GM13977 (cell line): ENCODE data around the gene LAS1L.
"Not testable (repeated sequence)": the region's sequence is repeated elsewhere in the genome, so short reads cannot be mapped to it uniquely, and the experiment has no call there.

Experiments used
- DNase-seq: peaks from one replicate; pipeline ENCODE4 v3.0.0; 2012; ENCODE audit warnings: low spot score
- in situ Hi-C: fragments of 300-500 bp; cut with MboI; formaldehyde crosslinking; loops from one replicate; pipeline ENCODE4 v1.12.0; 2022; ENCODE audit warnings: low sequenced_read_pairs, low pct_unique_long_range_greater_than_20kb, mixed read lengths, inconsistent platforms; ENCODE audit not compliant: unreplicated experiment
- TF ChIP-seq, protein P1 (sequence below): IDR thresholded peaks from 2 replicates; pipeline ENCODE4 v1.5.1; 2012; ENCODE audit warnings: mild to moderate bottlenecking, control low read depth; ENCODE audit not compliant: insufficient read depth; ENCODE audit errors: extremely low read depth, missing control alignments

Gene LAS1L

DNA sequence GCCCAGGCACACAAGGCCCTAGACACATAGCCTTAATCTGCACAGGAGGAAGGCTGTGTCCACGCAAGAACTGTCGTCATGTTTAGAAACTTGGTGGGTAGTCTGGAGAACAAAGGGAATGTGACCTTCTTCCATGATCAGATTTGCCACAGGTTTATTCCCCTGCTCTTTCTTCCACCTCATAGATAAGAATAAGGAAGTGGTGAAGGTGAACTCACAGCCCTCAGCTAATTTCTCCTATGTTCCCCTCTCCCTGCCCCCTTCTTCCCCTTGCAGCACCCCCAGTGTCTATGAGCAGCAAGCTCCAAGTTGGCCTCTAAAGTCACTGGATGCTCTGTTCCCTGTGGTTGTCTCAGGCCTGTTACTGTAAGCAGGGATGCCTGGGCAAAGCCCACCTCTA is 39.8 kb upstream of the LAS1L start:
- no peak for DNase-seq
- TF ChIP-seq, protein P1, sequence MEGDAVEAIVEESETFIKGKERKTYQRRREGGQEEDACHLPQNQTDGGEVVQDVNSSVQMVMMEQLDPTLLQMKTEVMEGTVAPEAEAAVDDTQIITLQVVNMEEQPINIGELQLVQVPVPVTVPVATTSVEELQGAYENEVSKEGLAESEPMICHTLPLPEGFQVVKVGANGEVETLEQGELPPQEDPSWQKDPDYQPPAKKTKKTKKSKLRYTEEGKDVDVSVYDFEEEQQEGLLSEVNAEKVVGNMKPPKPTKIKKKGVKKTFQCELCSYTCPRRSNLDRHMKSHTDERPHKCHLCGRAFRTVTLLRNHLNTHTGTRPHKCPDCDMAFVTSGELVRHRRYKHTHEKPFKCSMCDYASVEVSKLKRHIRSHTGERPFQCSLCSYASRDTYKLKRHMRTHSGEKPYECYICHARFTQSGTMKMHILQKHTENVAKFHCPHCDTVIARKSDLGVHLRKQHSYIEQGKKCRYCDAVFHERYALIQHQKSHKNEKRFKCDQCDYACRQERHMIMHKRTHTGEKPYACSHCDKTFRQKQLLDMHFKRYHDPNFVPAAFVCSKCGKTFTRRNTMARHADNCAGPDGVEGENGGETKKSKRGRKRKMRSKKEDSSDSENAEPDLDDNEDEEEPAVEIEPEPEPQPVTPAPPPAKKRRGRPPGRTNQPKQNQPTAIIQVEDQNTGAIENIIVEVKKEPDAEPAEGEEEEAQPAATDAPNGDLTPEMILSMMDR: no peak
- in situ Hi-C loops: no loop called here

DNA sequence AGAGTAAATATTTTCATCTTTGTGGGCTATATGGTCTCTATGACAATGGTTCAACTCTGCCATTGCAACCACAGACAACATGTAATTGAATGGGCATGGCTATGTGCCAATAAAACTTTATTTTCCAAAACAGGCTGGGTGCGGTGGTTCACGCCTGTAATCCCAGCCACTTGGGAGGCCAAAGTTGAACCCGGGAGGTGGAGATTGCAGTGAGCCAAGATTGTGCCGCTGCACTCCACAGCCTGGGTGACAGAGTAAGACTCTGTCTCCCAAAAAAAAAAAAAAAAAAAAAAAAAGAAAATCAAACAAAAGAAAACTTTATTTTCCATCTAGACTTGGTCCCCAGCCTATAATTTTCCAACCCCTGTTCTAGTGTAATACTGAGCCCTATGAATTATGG is 38.4 kb upstream of the LAS1L start:
- in situ Hi-C loops: no loop called here
- no peak for DNase-seq
- TF ChIP-seq, protein P1: no peak

DNA sequence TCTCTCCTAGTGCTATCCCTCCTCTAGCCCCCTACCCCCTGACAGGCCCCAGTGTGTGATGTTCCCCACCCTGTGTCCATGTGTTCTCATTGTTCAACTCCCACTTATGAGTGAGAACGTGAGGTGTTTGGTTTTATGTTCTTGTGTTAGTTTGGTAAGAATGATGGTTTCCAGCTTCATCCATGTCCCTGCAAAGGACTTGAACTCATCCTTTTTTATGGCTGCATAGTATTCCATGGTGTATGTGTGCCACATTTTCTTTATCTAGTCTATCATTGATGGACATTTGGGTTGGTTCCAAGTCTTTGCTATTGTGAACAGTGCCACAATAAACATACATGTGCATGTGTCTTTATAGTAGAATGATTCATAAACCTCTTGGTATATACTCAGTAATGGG is 28.3 kb upstream of the LAS1L start:
- in situ Hi-C loops, DNase-seq: not testable (repeated sequence)

DNA sequence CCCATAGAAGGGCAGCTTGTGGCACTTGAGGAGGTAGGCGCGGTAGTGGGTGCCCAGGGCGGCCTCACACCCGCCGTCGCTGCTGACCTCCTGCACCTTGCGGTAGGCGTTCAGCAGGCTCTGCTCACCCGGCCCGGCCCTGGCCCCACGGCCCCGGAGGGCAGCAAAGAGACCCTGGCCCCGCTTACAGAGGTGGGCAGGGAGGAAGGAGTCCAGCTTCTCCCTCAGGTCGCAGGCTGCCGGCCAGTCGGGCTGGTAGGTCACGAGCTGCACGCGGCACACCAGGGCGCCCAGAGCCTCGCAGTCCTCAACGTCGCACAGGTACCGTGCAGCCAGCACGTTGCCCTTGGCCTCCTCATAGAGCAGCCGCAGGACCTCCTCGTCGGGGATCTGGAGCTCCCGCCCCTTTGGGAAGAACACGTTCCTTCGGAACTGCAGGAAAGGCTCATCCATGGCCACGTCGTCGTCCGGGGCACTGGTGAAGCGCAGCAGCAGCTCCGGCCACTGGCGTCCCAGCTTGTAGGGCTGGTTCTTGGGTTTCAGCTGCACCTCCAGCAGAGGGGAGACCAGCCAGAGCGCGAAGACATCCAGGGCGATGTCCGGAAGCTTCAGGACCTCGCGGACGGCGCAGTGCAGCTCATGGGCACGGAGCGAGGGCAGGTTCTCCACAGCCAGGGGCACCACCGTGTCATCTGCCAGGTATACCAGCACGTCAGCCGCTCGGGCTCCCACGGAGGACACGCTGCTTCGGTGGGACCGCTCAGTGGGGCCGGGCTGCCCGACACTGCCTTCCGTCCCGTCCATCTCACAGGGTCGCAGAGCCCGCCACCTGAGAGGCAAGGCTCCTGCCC is 17.1 kb upstream of the LAS1L start:
- TF ChIP-seq, protein P1: no peak
- in situ Hi-C loops: no loop called here
- DNase-seq: no peak

DNA sequence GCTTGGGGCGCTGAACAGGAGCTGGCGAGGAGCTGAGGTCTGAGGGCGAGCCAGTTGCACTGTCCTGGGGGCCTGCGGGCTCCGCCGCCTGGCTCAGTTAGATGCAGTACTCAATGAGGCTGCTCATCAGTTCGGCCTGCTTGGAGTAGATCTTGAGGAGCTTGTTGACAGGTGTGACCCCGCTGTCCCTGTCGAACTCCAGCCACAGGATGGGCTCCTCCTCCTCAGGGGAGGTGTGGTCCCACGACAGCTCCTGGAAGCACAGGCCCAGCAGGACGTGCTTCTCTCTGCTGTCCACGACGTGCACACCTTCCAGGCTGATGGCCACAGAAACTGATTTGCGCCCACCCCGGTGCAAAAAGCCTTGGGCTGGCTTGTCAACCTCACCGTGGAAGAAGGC is 16.5 kb upstream of the LAS1L start:
- in situ Hi-C loops: no loop called here
- no peak for DNase-seq

DNA sequence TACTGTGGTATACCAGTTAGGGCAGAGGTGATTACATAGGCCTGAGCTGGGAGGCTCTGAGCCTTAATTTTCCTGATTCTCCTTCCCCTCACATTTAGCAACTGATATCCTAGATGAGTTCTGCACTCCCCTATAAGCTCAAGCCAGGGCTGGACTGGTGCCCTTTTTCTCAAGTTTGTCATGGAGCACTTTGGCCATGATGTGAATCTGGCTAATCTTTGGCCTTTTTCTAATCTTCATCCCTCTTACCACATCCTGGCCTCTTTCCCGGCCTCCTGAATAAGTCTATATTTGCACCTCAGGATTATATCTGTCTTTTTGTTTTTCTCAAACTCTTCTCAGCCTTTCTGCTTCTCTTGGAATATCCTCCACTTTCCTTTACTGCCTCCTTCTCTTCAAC is 10.9 kb upstream of the LAS1L start:
- in situ Hi-C loops: no loop called here
- TF ChIP-seq, protein P1: no peak

More for the DNA sequence above, 16.5 kb upstream of the LAS1L start:
- TF ChIP-seq, protein P1: no peak

DNA sequence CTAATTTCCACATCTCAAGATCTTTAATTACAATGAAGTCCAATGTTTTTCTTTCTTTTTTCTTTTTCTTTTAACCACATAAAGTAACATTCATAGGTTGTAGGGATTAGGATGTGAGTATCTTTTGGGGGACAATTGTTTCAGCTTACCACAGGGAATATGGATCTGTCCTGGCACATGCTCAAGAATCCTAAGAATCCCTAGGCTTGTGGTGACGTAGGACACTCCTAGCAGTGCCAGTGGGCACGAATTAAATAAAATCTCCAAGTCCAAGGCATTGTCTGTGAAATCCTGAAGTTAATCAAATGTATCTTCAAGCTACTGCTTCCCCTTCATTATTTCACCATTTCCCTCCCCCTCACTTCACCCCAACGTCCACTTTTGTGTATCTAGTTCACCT is 2.6 kb upstream of the LAS1L start:
- TF ChIP-seq, protein P1: no peak
- in situ Hi-C loops: no loop called here
- DNase-seq: no peak

More for the DNA sequence above, 10.9 kb upstream of the LAS1L start:
- DNase-seq: no peak
